Measurements from ENCODE around the gene CES2.
"Not testable (repeated sequence)": the region's sequence is repeated elsewhere in the genome, so short reads cannot be mapped to it uniquely, and the experiment has no call there.

CES2 gene

GRCh38 chr16:66954097-66954659 lies 18.9 kb downstream of the CES2 start:
- peak; percentile 53 for DNase-seq (ENCODE audit: low read depth)

DNA sequence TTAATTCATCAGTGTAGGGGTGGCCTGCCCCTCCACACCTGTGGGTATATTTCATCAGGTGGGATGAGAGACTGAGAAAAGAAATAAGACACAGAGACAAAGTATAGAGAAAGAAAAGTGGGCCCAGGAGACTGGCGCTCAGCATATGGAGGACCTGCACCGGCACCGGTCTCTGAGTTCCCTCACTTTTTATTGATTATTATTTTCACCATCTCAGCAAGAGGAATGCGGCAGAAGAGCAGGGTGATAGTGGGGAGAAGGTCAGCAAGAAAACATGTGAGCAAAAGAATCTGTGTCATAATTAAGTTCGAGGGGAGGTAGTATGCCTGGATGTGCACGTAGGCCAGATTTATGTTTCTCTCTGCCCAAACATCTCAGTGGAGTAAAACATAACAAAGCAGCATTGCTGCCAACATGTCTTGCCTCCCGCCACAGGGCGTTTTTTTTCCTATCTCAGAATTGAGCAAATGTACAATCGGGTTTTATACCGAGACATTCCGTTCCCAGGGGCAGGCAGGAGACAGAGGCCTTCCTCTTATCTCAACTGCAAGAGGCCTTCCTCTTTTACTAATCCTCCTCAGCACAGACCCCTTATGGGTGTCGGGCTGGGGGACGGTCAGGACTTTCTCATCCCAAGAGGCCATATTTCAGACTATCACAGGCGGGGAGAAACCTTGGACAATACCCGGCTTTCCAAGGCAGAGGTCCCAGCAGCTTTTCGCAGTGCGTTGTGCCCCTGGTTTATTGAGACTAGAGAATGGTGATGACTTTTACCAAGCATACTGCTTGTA lies 20.2 kb downstream of the CES2 start:
- not testable (repeated sequence) for DNase-seq (ENCODE audit: low read depth)

DNA sequence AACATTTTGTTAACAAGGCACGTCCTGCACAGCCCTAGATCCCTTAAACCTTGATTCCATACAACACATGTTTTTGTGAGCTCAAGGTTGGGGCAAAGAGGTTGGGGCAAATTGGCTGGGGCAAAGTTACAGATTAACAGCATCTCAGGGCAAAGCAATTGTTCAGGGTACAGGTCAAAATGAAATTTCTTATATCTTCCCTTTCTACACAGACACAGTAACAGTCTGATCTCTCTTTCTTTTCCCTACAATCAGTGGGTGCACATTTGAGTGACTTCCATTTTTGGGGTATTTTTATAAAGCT lies 20.8 kb downstream of the CES2 start:
- DNase-seq (ENCODE audit: low read depth), result not testable (repeated sequence)

DNA sequence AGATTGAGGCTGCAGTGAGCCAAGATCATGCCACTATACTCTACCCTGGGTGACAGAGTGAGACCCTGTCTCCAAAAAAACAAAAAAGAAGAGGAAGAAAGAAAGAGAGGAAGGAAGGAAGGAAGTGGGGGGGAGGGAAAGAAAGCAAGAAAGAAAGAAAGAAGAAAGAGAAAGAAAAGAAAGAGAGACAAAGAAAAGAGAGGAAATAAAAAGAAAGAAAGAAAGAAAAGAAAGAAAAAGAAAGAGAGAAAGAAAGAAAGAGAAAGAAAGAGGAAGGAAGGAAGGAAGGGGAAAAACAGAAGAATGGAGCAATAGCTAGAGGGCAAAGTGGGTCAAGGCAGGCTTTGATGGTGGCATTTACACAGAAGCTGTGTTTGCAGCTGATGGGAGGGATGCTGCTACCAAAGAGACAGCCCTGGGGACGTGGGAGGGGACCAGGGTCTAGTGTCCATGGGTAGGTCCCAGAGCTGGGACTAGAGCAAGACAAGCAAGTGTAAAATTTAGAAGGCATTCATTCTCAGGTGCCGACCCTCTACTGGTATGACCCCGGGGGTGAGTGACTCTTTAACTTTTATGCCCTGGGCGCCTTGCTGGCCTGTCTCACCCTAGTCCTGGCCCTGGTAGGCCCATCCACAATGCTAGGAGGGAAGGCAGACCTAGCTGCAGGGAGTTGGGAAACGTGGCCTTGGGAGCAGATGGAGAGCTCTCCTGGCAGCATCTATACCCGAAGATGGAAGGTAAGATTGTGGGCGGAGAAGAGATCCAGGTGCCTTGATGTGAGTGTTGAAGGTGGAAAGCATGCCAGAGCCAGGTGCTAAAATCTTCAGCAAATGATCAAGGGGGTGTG lies 23.8 kb downstream of the CES2 start:
- DNase-seq (ENCODE audit: low read depth), result no peak

- no peak for DNase-seq (ENCODE audit: low read depth)
These were observed 24.4 kb downstream of the CES2 start for GRCh38 chr16:66959704-66960161.

DNA sequence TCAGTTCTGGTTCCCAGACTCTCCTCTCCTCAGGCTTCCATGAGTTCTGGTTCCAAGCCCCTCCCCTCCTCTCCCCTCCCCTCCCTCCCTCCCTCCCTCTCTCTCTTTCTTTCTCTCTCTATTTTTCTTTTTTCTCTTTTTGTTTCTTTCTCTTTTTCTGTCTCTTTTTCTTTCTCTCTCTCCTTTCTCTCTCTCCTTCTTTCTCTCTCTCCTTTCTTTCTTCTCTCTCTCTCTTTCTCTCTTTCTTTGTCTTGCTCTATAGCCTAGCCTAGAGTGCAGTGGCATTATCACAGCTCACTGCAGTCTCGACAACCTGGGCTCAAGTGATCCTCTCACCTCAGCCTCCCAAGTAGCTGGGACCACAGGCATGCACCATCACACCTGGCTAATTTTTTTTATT lies 25.0 kb downstream of the CES2 start:
- DNase-seq (ENCODE audit: low read depth), result no peak

DNA sequence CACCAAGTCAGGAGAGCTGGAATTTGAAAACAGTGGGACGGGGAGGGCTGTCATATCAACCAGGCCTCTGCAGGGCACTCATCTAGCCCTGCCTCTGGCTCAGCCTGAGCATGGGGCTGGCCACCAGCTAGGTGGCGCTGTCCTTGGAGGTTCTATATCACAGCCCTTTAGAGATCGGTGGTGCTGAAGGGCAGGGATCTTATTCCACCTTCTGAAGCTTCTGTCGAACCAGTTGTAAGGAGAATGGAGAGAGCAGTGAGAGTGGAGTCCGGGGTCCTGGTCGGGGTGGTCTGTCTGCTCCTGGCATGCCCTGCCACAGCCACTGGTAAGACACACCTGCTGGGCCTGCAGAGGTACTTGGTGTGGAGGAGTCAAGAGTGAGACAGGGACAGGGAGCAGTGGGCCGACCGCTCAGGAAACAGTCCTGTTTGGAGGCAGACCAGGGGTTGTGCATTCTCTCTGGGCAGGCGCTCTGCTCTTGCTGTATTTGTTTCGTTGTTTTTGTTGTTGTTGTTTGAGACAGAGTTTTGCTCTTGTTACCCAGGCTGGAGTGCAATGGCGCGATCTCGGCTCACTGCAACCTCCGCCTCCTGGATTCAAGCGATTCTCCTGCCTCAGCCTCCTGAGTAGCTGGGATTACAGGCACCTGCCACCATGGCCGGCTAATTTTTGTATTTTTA lies 25.9 kb downstream of the CES2 start, which contains the start of gene CES3:
Gene CES3 (plus strand): TSS at position 202 of the 680 bp plus-strand sequence. CDS start 42 bp downstream, at position 244.
- DNase-seq (ENCODE audit: low read depth), result peak; percentile 29

- DNase-seq (ENCODE audit: low read depth), result no peak
These were observed 26.6 kb downstream of the CES2 start for GRCh38 chr16:66961914-66962313.

DNA sequence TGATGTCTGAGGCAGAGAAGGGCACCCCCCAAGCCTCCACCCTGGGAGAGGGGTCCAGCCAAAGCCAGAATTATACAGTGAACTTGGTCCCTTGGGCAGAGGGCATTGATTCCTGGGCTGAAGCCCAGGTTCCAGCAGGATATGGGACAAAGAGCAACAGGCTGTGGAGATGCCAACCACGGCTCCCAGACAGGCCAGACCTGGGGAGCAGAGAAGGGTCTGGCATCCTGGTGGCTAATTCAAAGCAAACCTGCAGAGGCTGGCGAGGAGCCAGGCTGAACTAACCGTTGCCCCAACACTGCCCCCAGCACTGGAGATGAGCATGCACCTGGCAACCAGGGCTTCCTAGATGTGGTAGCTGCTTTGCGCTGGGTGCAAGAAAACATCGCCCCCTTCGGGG lies 28.7 kb downstream of the CES2 start:
- DNase-seq (ENCODE audit: low read depth), result no peak

DNA sequence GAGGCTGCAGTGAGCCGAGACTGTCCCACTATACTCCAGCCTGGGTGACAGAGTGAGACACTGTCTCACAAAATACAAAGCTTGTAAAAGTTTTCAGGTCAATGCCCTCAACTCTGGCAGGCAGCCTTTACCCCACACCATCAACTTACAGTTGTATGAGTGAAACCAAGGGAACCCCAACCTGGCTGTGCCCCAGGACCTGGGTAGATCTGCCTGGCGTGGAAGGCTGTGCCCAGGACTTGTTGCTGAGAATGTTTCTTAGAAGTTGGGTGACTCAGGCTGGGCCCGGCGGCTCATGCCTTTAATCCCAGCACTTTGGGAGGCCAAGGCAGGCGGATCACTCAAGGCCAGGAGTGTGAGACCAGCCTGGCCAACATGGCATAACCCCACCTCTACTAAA lies 33.5 kb downstream of the CES2 start:
- DNase-seq (ENCODE audit: low read depth), result no peak

GRCh38 chr16:66970775-66971720 lies 35.7 kb downstream of the CES2 start:
- DNase-seq (ENCODE audit: low read depth), result no peak

DNA sequence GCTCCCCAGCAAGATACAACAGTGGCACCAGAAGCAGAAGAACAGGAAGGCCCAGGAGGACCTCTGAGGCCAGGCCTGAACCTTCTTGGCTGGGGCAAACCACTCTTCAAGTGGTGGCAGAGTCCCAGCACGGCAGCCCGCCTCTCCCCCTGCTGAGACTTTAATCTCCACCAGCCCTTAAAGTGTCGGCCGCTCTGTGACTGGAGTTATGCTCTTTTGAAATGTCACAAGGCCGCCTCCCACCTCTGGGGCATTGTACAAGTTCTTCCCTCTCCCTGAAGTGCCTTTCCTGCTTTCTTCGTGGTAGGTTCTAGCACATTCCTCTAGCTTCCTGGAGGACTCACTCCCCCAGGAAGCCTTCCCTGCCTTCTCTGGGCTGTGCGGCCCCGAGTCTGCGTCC lies 37.7 kb downstream of the CES2 start:
- no peak for DNase-seq (ENCODE audit: low read depth)

- DNase-seq (ENCODE audit: low read depth), result no peak
These were observed 38.4 kb downstream of the CES2 start for GRCh38 chr16:66973716-66974115.

GRCh38 chr16:66974156-66974931 lies 39.0 kb downstream of the CES2 start:
- DNase-seq (ENCODE audit: low read depth), result not testable (repeated sequence)

GRCh38 chr16:66974932-66975246 lies 39.6 kb downstream of the CES2 start:
- not testable (repeated sequence) for DNase-seq (ENCODE audit: low read depth)

- DNase-seq (ENCODE audit: low read depth), result no peak
These were observed 40.1 kb downstream of the CES2 start for GRCh38 chr16:66975302-66975893.

DNA sequence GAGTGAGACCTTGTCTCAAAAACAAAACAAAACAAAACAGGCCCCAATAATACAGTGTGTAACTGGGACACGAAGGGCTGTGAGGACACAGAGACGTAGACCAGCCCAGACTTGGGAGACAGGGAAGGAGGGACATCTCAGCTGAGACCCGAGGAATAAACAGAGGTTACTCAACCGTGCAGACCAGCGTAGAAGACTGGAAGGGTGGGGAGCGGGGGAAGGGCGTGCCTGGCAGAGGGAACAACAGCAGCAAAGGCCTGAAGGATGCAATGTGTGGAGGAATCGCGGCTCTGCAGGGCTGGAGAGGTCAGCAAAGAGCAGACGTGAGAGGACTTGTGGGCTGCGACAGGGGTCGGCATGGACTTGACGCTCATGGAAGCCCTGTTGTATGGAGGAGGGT lies 41.4 kb downstream of the CES2 start:
- DNase-seq (ENCODE audit: low read depth), result no peak

GRCh38 chr16:66977341-66978113 lies 42.2 kb downstream of the CES2 start:
- peak; percentile 80 for DNase-seq (ENCODE audit: low read depth)

GRCh38 chr16:66979011-66979717 lies 43.8 kb downstream of the CES2 start:
- DNase-seq (ENCODE audit: low read depth), result no peak

Data from activated T-helper 1 cell treated with Interleukin-2 at 50 U/mL for 16 hours (primary cell).